ENCODE measurements around the gene ABHD11.

GRCh38 chr7:73738220-73738611 is 386 bp downstream of the ABHD11 start:
- TF ChIP-seq CTCF (IDR thresholded peaks at IDR 0.05 in 2 of 3, conservative IDR thresholded peaks at IDR 0.05 in 1 of 3; ENCODE audit: insufficient read depth in 2 of 3, low read depth in 1 of 3, low read length in 3 of 3) (no peak), ARNT (IDR thresholded peaks at IDR 0.05) (no peak), HNRNPUL1 (IDR thresholded peaks at IDR 0.05; ENCODE audit: low read length) (no peak), THAP12 (CRISPR knock-in tag; IDR thresholded peaks at IDR 0.05) (no peak), ZNF124 (CRISPR knock-in tag; IDR thresholded peaks at IDR 0.05) (no peak)

All from K562 (cell line).